HUES64 (cell line): ENCODE measurements around the gene HIGD2B. TPM values are rescaled to one million over a fixed set of nuclear protein-coding genes. Genes with fewer than 3 reads are reported as not detected.
"Not testable (repeated sequence)": the region's sequence is repeated elsewhere in the genome, so short reads cannot be mapped to it uniquely, and the experiment has no call there.

Experiments
- H3K27ac ChIP-seq: 2 replicates; pipeline ENCODE4 v1.7.0; 2013; ENCODE audit warnings: low read depth, low read length, inconsistent platforms
- H3K27me3 ChIP-seq: 2 replicates; pipeline ENCODE4 v1.6.1; 2013; ENCODE audit warnings: mild to moderate bottlenecking, low read length; ENCODE audit not compliant: insufficient read depth
- H3K36me3 ChIP-seq: 2 replicates; pipeline ENCODE4 v1.6.1; 2013; ENCODE audit warnings: mild to moderate bottlenecking, low read length; ENCODE audit not compliant: insufficient read depth
- H3K4me1 ChIP-seq: 2 replicates; pipeline ENCODE4 v1.6.1; 2013; ENCODE audit warnings: mild to moderate bottlenecking, low read length, moderate library complexity; ENCODE audit not compliant: insufficient read depth
- H3K4me3 ChIP-seq: 2 replicates; pipeline ENCODE4 v1.5.1; 2013; ENCODE audit warnings: mild to moderate bottlenecking, low read length, moderate library complexity
- H3K9ac ChIP-seq: 2 replicates; pipeline ENCODE4 v1.6.1; 2013; ENCODE audit warnings: mild to moderate bottlenecking, low read depth, low read length
- H3K9me3 ChIP-seq: 2 replicates; pipeline ENCODE4 v1.6.1; 2013; ENCODE audit warnings: low read depth, low read length; ENCODE audit not compliant: insufficient read depth
- WGBS: fragments of 150-250, 120-280 bp; methylation state at CpG from one replicate; pipeline ENCODE4 v1.1.7; 2013; ENCODE audit warnings: missing lambda C conversion rate; 5-methylcytosine and 5-hydroxymethylcytosine counted together
- polyA plus RNA-seq, 2 experiments: library from polyadenylated mRNA; stranded (reverse); fragments of 50-300 nt; gene quantifications; one replicate each; pipeline ENCODE4 v1.2.3, GENCODE V29; 2013

The HIGD2B gene, protein sequence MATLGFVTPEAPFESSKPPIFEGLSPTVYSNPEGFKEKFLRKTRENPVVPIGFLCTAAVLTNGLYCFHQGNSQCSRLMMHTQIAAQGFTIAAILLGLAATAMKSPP
- not detected for polyA plus RNA-seq (2013, experiment 1 of 2)
- polyA plus RNA-seq (2013, experiment 2 of 2), result not detected

DNA sequence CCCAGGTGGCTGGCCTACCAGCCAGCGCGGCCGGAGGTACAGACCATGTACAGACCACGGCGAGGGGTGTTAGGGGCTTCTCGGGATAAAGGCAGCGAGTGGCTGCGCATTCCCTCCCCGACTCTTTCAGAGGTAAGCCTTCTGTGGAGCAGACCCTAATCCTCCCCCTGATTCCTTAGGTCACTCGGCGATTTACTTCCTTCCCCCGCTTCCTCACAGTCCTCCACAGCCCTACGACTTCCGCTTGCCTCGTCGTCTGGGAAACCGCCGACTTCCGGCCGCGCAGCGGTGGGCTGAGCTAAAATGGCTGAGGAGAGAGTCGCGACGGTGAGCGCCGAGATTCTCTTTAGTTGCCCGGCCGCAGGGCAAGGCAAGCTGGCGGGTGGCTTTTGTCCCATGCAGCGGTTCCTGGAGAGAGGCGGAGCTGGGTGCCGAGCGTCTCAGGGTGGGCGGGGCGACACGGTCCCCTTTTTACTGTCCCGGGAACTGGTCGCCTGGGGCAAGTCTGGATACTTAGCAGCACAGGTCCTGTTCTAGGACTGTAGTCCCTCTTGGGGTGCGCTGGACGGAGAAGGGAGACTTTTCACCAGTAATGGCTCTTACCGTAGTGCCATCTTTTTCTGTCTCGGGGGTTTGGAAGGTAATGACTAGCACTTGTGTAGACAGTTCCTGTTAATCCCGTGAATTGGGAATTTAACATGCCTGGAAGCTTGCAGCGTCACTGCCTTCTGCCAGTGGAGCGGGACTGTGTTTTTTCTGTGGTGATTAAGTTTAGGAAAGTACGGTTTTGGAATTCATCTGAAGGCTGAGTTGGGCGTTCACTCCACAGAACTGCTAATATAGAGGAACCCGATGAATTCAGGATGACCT is at the start of gene HIGD2B, which contains the start of gene BBS4:
Gene HIGD2B (minus strand): TSS at position 258 of the 870 bp plus-strand sequence. CDS start 9,808 bp downstream, outside the sequence.
Gene BBS4 (plus strand): TSS at position 283 of the 870 bp plus-strand sequence. CDS start 21 bp downstream, at position 304.
- peaks cover 7% of the 10 kb centered on the region for H3K4me1 ChIP-seq
- H3K9ac ChIP-seq, result peak within 1 kb of the TSS; percentile 86
- H3K36me3 ChIP-seq, result no peaks in the 10 kb centered on the region
- peak within 1 kb of the TSS; percentile 91 for H3K4me3 ChIP-seq
- no peaks in the 10 kb centered on the region for H3K27me3 ChIP-seq
- under 1% methylated on average over 49 of the region's 49 CpGs for WGBS
- no peaks in the 10 kb centered on the region for H3K9me3 ChIP-seq
- peak within 1 kb of the TSS; percentile 85 for H3K27ac ChIP-seq

DNA sequence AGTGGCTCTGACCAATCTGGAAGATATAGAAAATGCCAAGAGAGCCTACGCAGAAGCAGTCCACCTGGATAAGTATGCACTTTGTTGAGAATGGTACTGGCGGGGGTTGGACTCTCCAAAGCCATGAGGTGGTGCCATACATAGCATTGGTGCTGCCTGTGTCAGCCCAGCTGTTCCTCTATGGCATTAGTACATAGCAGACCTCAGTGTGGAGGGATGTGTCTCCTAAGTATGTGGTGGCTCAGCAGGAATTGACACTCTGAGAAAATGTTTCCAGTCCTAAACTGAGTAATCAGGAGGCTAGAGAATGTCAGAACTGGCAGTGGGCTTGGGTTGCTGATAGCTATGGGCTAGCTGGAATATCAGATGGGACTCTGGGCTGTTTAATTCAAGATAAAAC is 49.1 kb upstream of the HIGD2B start:
- H3K9ac ChIP-seq, result no peak overlapping the region
- H3K27ac ChIP-seq, result no peak overlapping the region
- no peaks in the 10 kb centered on the region for H3K9me3 ChIP-seq
- 94% methylated on average over 2 of the region's 2 CpGs for WGBS
- no peak overlapping the region for H3K4me3 ChIP-seq
- no peaks in the 10 kb centered on the region for H3K27me3 ChIP-seq
- H3K36me3 ChIP-seq, result peaks cover 93% of the 10 kb centered on the region
- no peaks in the 10 kb centered on the region for H3K4me1 ChIP-seq

DNA sequence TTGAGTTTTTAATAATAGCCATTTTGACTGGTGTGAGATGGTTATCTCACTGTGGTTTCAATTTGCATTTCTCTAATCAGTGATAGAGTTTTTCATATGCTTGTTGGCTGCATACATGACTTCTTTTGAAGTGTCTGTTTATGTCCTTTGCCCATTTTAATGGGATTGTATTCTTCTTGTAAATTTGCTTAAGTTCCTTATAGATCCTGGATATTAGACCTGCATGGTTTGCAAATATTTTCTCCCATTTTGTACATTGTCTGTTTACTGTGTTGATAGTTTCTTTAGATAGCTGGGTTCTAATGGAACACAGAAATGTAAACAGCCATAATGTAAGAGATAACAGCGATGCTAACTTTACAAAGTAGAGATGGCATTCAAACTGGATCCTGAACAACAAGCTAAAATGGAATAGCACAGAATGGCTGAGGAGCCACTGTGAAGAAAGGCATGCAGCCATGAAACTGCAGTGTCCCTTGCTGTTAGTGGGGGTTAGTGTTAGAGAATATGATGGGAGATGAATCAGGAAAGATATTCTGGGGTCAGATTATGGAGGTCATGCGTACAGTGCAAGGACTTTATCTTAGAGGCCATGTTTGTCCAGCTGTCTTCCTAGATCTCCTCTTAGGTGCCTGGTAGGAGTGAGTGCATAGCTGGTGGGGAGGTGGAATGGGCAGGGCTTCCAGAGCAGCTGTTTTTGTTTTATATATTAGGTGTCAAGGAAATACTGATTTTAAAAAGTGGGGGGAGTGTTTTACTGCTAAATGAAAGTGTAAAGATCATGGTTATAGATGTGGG is 48.2 kb upstream of the HIGD2B start:
- Histone ChIP-seq H3K4me1 (no peaks in the 10 kb centered on the region), H3K27ac (no peak overlapping the region), H3K36me3 (peaks cover 88% of the 10 kb centered on the region), H3K9me3 (no peaks in the 10 kb centered on the region), H3K9ac (no peak overlapping the region), H3K4me3 (no peak overlapping the region), H3K27me3 (no peaks in the 10 kb centered on the region)
- WGBS, result 94% methylated on average over 2 of the region's 2 CpGs

- Histone ChIP-seq H3K4me3 (no peak overlapping the region), H3K9ac (no peak overlapping the region), H3K4me1 (no peaks in the 10 kb centered on the region), H3K27ac (no peak overlapping the region), H3K27me3 (no peaks in the 10 kb centered on the region), H3K9me3 (no peaks in the 10 kb centered on the region), H3K36me3 (peaks cover 72% of the 10 kb centered on the region)
- 87% methylated on average over 4 of the region's 4 CpGs for WGBS
Measured at GRCh38 chr15:72732516-72732915, 46.5 kb upstream of the HIGD2B start.

- no peak overlapping the region for H3K4me3 ChIP-seq
- no peak overlapping the region for H3K27ac ChIP-seq
- no peaks in the 10 kb centered on the region for H3K4me1 ChIP-seq
- H3K27me3 ChIP-seq, result no peaks in the 10 kb centered on the region
- H3K36me3 ChIP-seq, result peaks cover 68% of the 10 kb centered on the region
- no peaks in the 10 kb centered on the region for H3K9me3 ChIP-seq
- H3K9ac ChIP-seq, result no peak overlapping the region
Measured at GRCh38 chr15:72732086-72732485, 46.1 kb upstream of the HIGD2B start.

DNA sequence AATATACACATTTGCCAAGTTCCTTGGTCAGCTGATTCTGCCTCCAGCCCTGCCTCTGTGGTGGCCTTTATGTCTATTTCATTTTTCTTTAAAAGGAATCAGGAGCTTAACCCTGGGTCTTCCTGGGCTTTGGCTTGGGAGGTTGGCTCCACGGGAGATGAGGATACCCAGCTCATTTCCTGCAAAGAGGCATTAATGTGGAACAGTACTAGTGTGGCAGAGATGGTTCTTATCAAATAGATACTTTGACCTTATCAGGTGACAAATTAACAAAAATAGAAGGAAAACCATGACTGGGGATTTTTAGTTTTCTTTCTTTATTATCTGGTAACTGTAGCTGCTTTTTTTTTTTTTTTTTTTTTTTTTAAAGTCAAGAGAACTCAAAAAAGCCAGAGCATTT is 42.8 kb upstream of the HIGD2B start:
- peaks cover 44% of the 10 kb centered on the region for H3K36me3 ChIP-seq
- H3K9ac ChIP-seq, result no peak overlapping the region
- H3K27me3 ChIP-seq, result no peaks in the 10 kb centered on the region
- no peaks in the 10 kb centered on the region for H3K9me3 ChIP-seq
- no peak overlapping the region for H3K4me3 ChIP-seq
- H3K4me1 ChIP-seq, result no peaks in the 10 kb centered on the region
- no peak overlapping the region for H3K27ac ChIP-seq
- WGBS, result 90% methylated on average over 1 of the region's 1 CpG

DNA sequence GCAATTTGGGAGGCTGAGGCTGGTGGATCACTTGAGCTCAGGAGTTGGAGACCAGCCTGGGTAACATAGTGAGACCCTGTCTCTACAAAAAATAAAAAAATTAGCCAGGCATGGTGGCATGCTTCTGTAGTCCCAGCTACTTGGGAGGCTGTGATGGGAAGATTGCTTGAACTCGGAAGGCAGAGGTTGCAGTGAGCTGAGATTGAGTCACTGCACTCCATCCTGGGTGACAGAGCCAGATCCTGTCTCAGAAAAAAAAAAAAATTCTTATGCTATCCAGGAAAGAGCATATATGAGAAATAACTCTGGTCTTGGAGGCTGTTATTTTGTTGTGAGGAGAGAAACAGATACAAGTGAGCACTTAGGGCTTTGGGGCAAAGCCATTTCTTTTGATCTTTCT is 42.3 kb upstream of the HIGD2B start:
- H3K36me3 ChIP-seq, result peaks cover 43% of the 10 kb centered on the region
- H3K9me3 ChIP-seq, H3K9ac ChIP-seq, H3K27ac ChIP-seq, H3K27me3 ChIP-seq, H3K4me1 ChIP-seq, H3K4me3 ChIP-seq: not testable (repeated sequence)
- WGBS, result 95% methylated on average over 1 of the region's 1 CpG

DNA sequence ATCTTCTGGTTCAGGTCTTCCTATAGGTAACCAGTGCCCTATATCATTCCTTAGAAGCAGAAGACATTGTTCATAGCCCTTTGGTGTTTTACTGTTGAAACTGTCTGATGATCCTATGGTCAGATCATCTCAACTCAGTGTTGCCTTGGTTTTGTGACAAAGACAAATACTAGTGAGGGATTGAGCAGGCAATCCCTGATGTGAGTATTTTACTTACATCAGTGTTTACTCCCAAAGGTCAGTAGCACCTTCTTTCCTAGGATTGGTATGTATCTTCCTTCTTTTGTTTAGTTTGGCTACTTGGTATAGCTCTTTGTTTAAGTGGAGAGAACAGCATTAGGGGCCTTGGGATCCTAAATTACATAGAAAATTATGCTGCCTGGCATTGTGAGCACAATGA is 41.2 kb upstream of the HIGD2B start:
- Histone ChIP-seq H3K27me3 (no peaks in the 10 kb centered on the region), H3K27ac (no peak overlapping the region), H3K36me3 (peaks cover 37% of the 10 kb centered on the region), H3K9me3 (no peaks in the 10 kb centered on the region), H3K9ac (no peak overlapping the region), H3K4me1 (0 out of 2 replicates have a peak, but pooled peaks cover 4% of the 10 kb centered on the region), H3K4me3 (no peak overlapping the region)

- H3K9ac ChIP-seq, H3K4me3 ChIP-seq, H3K27ac ChIP-seq, H3K27me3 ChIP-seq, H3K9me3 ChIP-seq, H3K4me1 ChIP-seq: not testable (repeated sequence)
- 97% methylated on average over 6 of the region's 6 CpGs for WGBS
- H3K36me3 ChIP-seq, result peaks cover 24% of the 10 kb centered on the region
Measured at GRCh38 chr15:72725851-72726250, 39.9 kb upstream of the HIGD2B start.

GRCh38 chr15:72725446-72725845 is 39.5 kb upstream of the HIGD2B start:
- no peaks in the 10 kb centered on the region for H3K9me3 ChIP-seq

DNA sequence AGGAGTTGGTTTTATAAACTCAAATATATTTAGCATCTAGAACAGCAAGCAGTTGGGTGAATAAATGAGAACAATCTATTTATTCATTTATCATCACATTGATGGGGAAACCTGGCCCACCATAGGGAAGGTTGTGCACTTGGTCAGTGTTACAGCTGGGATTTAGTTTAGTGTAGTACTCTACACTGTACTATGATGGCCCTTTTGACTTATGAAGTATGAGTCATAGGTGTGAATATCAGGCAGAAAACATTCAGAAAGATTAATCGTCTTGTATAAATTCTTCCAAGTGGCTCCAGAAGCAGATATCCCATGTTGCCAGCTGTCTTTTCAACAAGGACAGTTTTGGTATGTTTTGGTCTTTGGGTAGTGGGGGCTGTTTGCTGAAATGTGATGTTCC is 38.0 kb upstream of the HIGD2B start:
- 0 out of 2 replicates have a peak, but pooled peaks cover 5% of the 10 kb centered on the region for H3K4me1 ChIP-seq
- no peaks in the 10 kb centered on the region for H3K9me3 ChIP-seq
- H3K36me3 ChIP-seq, result peaks cover 13% of the 10 kb centered on the region
- H3K27ac ChIP-seq, result no peak overlapping the region
- WGBS, result 93% methylated on average over 1 of the region's 1 CpG
- H3K9ac ChIP-seq, result no peak overlapping the region
- no peak overlapping the region for H3K4me3 ChIP-seq
- no peaks in the 10 kb centered on the region for H3K27me3 ChIP-seq

More at GRCh38 chr15:72725446-72725845, 39.5 kb upstream of the HIGD2B start:
- Histone ChIP-seq H3K36me3 (peaks cover 19% of the 10 kb centered on the region), H3K4me1 (0 out of 2 replicates have a peak, but pooled peaks cover 5% of the 10 kb centered on the region), H3K4me3 (no peak overlapping the region), H3K9ac (no peak overlapping the region), H3K27ac (no peak overlapping the region), H3K27me3 (no peaks in the 10 kb centered on the region)
- WGBS, result 91% methylated on average over 3 of the region's 3 CpGs
